ENCODE results near the gene MYH7.

GRCh38 chr14:23416801-23417200, 18.7 kb downstream of the MYH7 start:
- no peak for TF ChIP-seq POLR2A (IDR thresholded peaks at IDR 0.05; ENCODE audit: extremely low read depth, insufficient read length)
- TF ChIP-seq MAX (IDR thresholded peaks at IDR 0.05; ENCODE audit: low read depth, low read length), result no peak
- no peak for TF ChIP-seq CTCF (IDR thresholded peaks at IDR 0.05; ENCODE audit: low read depth, low read length)
- no peak for TF ChIP-seq MYC (IDR thresholded peaks at IDR 0.05; ENCODE audit: low read depth, low read length)

Data from NB4 (cell line).